Astrocyte (in vitro differentiated cells and primary cell): ENCODE measurements around the gene INAVA. TPM values are rescaled to one million over a fixed set of nuclear protein-coding genes. Genes with fewer than 3 reads are reported as not detected.

Experiments used
- DNase-seq: peaks from one replicate; pipeline ENCODE4 v3.0.0-alpha.2; 2010; ENCODE audit warnings: low read depth
- FAIRE-seq: peaks from 2 replicates; lab custom pipeline; 2011; peaks lifted over from hg19 to GRCh38; lab: Jason Lieb, UNC
- H2AFZ ChIP-seq: 2 replicates; pipeline ENCODE4 v1.6.0; 2012; ENCODE audit warnings: low read depth, low read length, inconsistent platforms
- H3K27ac ChIP-seq: 2 replicates; pipeline ENCODE4 v1.5.1; 2011; ENCODE audit warnings: low read depth, low read length, inconsistent platforms
- H3K27me3 ChIP-seq: 2 replicates; pipeline ENCODE4 v1.6.0; 2011; ENCODE audit warnings: low read length, inconsistent platforms; ENCODE audit not compliant: insufficient read depth
- H3K36me3 ChIP-seq: 2 replicates; pipeline ENCODE4 v1.5.1; 2011; ENCODE audit warnings: low read length, inconsistent platforms; ENCODE audit not compliant: insufficient read depth
- H3K4me1 ChIP-seq: 2 replicates; pipeline ENCODE4 v1.5.1; 2011; ENCODE audit warnings: low read length, inconsistent platforms; ENCODE audit not compliant: insufficient read depth
- H3K4me2 ChIP-seq: 2 replicates; pipeline ENCODE4 v1.6.0; 2012; ENCODE audit warnings: low read length, inconsistent platforms
- H3K4me3 ChIP-seq: 2 replicates; pipeline ENCODE4 v1.5.1; 2011; ENCODE audit warnings: low read depth, mild to moderate bottlenecking, low read length, inconsistent platforms; ENCODE audit not compliant: insufficient read depth
- H3K79me2 ChIP-seq: 2 replicates; pipeline ENCODE4 v1.6.0; 2012; ENCODE audit warnings: mild to moderate bottlenecking, low read length, inconsistent platforms; ENCODE audit not compliant: insufficient read depth
- H3K9ac ChIP-seq: 2 replicates; pipeline ENCODE4 v1.6.0; 2012; ENCODE audit warnings: mild to moderate bottlenecking, low read length, inconsistent platforms
- H3K9me3 ChIP-seq: 2 replicates; pipeline ENCODE4 v1.5.1; 2012; ENCODE audit warnings: low read depth, mild to moderate bottlenecking, low read length, inconsistent platforms; ENCODE audit not compliant: insufficient read depth
- H4K20me1 ChIP-seq: 2 replicates; pipeline ENCODE4 v1.6.0; 2012; ENCODE audit warnings: low read length, inconsistent platforms; ENCODE audit not compliant: insufficient read depth
- H3K27ac Mint-ChIP-seq: one replicate; pipeline ENCODE4 v1.8.0; 2021; ENCODE audit warnings: mild to moderate bottlenecking, mixed read lengths; ENCODE audit not compliant: unreplicated experiment
- H3K27me3 Mint-ChIP-seq: one replicate; pipeline ENCODE4 v1.8.0; 2021; ENCODE audit warnings: low read depth, mixed read lengths; ENCODE audit not compliant: unreplicated experiment
- H3K36me3 Mint-ChIP-seq: one replicate; pipeline ENCODE4 v1.8.0; 2021; ENCODE audit warnings: low read depth, mixed read lengths; ENCODE audit not compliant: unreplicated experiment
- H3K4me1 Mint-ChIP-seq: one replicate; pipeline ENCODE4 v1.8.0; 2021; ENCODE audit warnings: low read depth, mixed read lengths; ENCODE audit not compliant: unreplicated experiment
- H3K4me3 Mint-ChIP-seq: one replicate; pipeline ENCODE4 v1.8.0; 2021; ENCODE audit warnings: mild to moderate bottlenecking, moderate library complexity, mixed read lengths; ENCODE audit not compliant: unreplicated experiment
- H3K9me3 Mint-ChIP-seq: one replicate; pipeline ENCODE4 v1.8.0; 2021; ENCODE audit warnings: mild to moderate bottlenecking, mixed read lengths; ENCODE audit not compliant: unreplicated experiment
- EZH2 ChIP-seq: IDR thresholded peaks from 2 replicates; pipeline ENCODE4 v1.6.1; 2012; ENCODE audit warnings: mild to moderate bottlenecking, low read length, inconsistent platforms; ENCODE audit not compliant: insufficient read depth
- total RNA-seq: library from RNA; stranded (reverse); gene quantifications from 2 replicates; pipeline ENCODE4 v1.2.1, GENCODE V29; 2021
- TF ChIP-seq, protein P1 (sequence below): IDR thresholded peaks from 2 replicates; pipeline ENCODE4 v1.5.1; 2011; ENCODE audit warnings: low read depth, mild to moderate bottlenecking, inconsistent platforms, low read length, moderate library complexity; ENCODE audit not compliant: insufficient read depth

Gene INAVA
- total RNA-seq, 1 donor from 2014 or later: 10.3 TPM

DNA sequence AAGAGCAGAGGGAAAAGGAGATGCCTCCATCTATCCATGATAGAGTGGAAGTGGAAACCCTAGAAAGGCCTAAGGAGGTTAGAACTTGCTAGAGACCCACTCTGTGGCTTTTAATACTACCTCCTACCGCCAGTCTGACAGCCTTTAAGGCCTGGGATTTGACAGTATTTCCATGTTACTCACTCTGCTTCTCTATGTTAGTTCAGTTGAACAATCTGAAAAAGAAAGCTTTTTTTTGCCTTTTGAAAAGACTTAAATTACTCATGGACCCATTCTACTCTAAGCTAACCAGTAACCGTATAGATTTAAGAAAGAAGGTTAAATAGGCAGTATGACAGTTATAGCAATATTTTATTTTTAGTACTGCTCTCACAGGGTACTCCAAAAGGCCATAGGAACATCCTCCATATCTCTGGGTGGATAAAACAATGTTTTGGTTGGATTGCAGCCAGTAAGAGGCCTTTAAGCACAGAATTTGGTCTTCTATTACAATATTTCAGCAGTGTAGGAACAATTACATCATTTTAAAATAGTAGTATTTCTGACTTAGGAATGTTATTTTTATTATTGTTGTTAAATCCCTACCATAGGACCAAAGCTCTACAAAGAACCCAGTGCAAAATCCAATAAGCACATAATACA lies 37.9 kb upstream of the INAVA start:
- peaks cover 5% of the 10 kb centered on the region for H3K36me3 Mint-ChIP-seq
- Histone ChIP-seq H3K36me3 (peaks cover 39% of the 10 kb centered on the region), H3K4me2 (no peak overlapping the region), H3K4me3 (no peak overlapping the region), H3K9me3 (no peaks in the 10 kb centered on the region), H4K20me1 (peaks cover 9% of the 10 kb centered on the region), H3K9ac (no peak overlapping the region), H3K27me3 (no peaks in the 10 kb centered on the region), H2AFZ (no peak overlapping the region), H3K79me2 (no peaks in the 10 kb centered on the region), H3K27ac (no peak overlapping the region), H3K4me1 (peaks cover 2% of the 10 kb centered on the region)
- no peaks in the 10 kb centered on the region for H3K4me1 Mint-ChIP-seq
- H3K27me3 Mint-ChIP-seq: no peaks in the 10 kb centered on the region
- H3K9me3 Mint-ChIP-seq: no peaks in the 10 kb centered on the region
- FAIRE-seq: no peak
- no peak for TF ChIP-seq EZH2
- TF ChIP-seq, protein P1, sequence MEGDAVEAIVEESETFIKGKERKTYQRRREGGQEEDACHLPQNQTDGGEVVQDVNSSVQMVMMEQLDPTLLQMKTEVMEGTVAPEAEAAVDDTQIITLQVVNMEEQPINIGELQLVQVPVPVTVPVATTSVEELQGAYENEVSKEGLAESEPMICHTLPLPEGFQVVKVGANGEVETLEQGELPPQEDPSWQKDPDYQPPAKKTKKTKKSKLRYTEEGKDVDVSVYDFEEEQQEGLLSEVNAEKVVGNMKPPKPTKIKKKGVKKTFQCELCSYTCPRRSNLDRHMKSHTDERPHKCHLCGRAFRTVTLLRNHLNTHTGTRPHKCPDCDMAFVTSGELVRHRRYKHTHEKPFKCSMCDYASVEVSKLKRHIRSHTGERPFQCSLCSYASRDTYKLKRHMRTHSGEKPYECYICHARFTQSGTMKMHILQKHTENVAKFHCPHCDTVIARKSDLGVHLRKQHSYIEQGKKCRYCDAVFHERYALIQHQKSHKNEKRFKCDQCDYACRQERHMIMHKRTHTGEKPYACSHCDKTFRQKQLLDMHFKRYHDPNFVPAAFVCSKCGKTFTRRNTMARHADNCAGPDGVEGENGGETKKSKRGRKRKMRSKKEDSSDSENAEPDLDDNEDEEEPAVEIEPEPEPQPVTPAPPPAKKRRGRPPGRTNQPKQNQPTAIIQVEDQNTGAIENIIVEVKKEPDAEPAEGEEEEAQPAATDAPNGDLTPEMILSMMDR: no peak
- DNase-seq: peak; percentile 33
- no peak overlapping the region for H3K27ac Mint-ChIP-seq
- no peak overlapping the region for H3K4me3 Mint-ChIP-seq

DNA sequence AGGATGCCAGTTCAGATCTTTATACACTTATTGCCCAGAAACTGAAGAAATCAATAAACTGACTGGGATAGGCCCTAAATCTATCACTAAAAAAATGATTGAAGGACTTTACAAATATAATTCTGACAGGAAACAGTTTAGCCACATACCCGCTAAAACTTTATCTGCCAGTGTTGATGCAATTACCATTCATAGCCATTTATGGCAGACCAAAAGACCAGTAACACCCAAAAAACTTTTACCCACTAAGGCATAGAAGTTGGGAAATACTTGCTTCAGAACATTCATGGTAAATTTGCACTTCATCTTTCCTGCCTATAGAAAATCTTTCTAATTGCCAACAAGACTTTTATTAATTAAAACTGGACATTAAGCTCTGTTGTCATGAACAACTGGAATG lies 36.9 kb upstream of the INAVA start:
- H3K79me2 ChIP-seq: no peaks in the 10 kb centered on the region
- FAIRE-seq: no peak
- H3K27ac Mint-ChIP-seq: no peak overlapping the region

More for the DNA sequence above, 36.9 kb upstream of the INAVA start:
- H3K27me3 Mint-ChIP-seq: no peaks in the 10 kb centered on the region
- no peak for TF ChIP-seq EZH2
- TF ChIP-seq, protein P1: no peak
- Histone ChIP-seq H2AFZ (no peak overlapping the region), H4K20me1 (peaks cover 9% of the 10 kb centered on the region), H3K9ac (no peak overlapping the region), H3K4me1 (peaks cover 2% of the 10 kb centered on the region), H3K27ac (no peak overlapping the region), H3K36me3 (peaks cover 40% of the 10 kb centered on the region), H3K4me2 (no peak overlapping the region), H3K27me3 (no peaks in the 10 kb centered on the region), H3K4me3 (no peak overlapping the region), H3K9me3 (no peaks in the 10 kb centered on the region)
- peaks cover 5% of the 10 kb centered on the region for H3K36me3 Mint-ChIP-seq
- no peak for DNase-seq
- H3K9me3 Mint-ChIP-seq: no peaks in the 10 kb centered on the region
- no peak overlapping the region for H3K4me3 Mint-ChIP-seq
- H3K4me1 Mint-ChIP-seq: no peaks in the 10 kb centered on the region
